GM18861 (cell line): ENCODE measurements around the gene PLEK.

Experiments
- ATAC-seq: cut with Tn5 transposase; IDR thresholded peaks from one replicate; pipeline ENCODE4 v1.9.1; 2021; ENCODE audit not compliant: unreplicated experiment

PLEK gene

DNA sequence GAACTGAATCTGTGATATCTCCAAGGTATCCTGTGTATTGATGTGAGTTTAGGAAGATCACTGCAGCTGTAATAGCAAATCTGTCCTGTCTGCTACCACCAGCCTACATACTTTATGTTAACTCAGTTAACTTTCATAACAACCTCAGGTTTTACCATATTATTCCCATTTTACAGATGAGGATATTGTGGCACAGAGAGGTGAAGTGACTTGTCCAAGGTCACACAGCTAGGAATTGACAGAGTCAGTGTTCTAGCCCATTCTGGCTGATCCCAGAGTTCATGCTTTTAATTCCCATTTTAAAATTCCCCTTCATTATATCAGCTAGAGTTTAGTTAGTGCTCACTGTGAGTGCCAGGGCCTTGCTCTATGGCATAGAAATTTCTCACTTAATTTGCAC, 49.4 kb downstream of the PLEK start:
- ATAC-seq: no peak

DNA sequence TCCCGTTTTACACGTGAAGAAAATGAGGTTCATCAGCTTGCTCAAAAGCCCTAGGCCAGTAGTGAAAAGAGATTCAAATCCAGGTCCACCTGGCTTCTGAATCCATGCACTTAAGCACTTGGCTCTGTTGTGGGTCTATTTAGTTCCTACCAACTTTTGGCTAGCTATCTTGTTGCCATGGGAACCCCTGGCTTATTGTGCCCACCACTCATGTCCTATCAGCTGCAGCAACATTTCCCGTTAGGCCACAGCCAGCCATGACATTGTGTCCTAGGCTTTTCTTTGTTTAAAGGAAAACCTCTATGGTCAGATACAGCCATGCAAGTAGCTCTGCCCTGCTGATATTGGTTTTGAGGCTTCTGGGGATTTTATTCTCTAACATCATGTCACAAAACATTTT, 49.8 kb downstream of the PLEK start:
- ATAC-seq: no peak

DNA sequence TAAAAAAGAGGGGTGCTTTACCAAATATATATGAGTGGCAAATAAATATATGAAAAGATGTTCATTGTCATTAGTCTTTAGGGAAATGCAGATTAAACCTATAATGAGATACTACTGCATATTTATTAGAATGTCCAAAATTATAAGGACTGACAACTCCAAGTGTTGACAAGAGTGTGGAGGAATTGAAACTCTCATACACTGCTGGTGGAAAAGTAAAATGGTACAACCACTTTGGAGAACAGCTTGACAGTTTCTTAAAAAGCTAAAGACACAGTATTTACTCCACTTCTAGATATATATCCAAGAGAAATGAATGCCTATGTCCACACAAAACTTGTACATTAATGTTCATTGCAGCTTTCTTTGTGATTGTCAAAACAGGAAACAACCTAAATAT, 50.4 kb downstream of the PLEK start:
- no peak for ATAC-seq

DNA sequence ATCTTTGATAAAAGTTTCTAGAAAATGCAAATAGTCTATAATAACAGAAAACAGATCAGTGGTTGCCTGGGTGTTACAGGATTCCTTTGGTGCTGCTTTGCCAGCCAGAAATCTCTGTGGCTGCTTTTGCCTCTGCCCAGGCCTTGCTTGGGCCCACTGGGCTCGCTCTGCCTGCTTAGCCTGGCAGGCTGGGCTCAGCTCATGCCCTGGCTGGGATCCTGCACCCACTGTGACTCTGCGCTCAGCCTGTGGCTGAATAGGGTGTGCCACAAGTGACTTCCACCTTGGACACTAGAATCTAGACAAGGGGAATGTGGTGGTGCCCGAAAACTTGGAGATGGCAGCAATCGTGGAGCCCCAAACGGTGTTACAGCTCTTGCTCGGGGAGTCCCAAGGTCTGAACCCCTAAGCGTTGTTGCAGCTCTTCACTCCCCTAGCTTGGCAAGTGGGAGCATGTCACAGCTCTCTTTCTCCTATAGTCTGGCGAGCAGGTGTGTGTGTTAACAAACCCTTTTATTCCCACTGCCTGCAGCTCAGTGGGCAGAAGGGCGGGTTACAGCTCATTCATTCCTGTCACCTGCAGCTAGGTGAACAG, 51.1 kb downstream of the PLEK start:
- no peak for ATAC-seq

DNA sequence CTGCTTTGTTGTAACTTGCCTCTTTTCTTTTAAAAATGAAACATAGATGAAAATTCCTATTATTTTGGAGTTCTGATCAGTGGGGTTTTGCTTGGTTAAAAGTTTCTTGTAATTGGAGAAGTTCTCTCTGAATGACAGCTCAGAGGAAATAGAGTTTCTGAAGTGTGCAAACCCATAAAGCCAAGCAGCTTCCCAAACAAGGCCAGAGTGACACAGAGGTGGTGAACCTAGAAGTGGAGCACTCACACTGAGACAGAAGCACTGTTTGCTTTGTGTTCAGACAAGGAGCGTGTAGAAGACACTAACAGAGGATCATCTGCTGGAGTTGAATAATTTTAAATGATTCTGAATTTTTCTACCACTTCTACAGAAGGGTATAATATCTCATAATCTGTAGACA, 52.8 kb downstream of the PLEK start:
- ATAC-seq: no peak

DNA sequence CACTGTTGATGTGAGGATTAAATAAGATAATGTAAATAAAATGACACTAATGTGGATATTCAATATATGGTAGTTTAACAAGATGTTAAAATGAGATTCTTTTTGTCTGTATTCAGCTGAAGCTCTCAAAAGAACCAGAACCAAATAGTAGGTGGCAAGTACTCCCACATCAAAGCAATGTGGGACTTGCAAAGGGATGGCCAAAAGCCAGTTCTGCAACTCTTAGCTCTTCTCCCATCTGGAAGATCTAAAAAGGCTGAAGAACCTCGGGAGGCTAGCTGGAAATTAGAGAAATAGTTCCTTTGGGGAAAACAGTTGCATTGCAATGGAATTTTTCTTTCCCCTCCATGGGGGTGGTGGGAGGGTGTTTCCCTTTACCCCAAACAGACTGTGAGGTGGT, 53.3 kb downstream of the PLEK start:
- ATAC-seq: no peak

DNA sequence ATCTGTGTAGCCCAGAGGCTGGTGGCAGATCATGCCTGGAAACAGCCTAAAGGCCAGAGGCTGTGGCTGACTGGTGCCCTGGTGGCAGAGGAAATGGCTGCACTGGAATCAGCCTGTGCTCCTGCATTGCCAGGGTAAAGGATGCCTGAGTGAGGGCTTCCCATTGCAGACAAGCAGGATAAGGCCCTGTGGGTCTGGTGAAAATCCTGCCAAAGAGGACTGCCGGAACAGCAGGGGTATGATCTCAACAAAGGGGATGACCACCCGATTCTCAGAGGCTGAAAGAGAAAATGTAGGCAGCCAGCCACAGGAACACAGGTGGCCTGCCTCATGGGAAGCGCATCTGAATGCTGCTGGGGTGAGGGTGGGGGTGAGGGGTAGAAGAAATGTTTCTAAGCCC, 53.8 kb downstream of the PLEK start:
- ATAC-seq: peak; percentile 47

DNA sequence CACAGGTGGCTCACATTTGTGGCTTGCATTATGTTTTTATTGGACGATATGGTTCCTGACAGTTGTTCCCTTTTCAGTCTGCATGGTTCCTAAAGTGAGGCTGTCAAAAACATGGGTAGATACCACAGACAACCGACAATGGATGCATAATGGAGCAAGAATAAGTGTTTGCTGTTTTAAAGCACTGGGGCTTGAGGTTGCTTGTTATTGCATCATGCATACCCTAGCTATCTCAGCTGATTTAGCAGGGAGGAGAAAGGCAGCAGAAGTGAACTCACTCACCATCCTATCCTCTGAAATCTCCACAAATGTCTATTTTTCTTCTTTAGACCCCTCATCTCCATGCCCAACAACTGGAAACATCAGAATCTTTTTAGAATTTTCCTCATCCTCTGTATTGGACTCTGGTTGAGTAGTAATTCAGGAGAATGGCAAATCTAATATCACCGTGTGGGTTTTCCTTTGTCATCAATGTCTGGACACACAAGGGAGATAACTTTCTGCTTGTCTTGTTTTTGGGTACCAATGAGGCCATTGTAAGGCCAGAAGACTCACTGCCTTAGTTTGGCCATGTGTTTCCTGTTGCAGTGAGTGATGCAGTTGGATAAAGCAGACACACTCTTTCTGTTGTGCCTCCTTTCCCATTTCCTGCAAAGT, 55.3 kb downstream of the PLEK start:
- no peak for ATAC-seq

DNA sequence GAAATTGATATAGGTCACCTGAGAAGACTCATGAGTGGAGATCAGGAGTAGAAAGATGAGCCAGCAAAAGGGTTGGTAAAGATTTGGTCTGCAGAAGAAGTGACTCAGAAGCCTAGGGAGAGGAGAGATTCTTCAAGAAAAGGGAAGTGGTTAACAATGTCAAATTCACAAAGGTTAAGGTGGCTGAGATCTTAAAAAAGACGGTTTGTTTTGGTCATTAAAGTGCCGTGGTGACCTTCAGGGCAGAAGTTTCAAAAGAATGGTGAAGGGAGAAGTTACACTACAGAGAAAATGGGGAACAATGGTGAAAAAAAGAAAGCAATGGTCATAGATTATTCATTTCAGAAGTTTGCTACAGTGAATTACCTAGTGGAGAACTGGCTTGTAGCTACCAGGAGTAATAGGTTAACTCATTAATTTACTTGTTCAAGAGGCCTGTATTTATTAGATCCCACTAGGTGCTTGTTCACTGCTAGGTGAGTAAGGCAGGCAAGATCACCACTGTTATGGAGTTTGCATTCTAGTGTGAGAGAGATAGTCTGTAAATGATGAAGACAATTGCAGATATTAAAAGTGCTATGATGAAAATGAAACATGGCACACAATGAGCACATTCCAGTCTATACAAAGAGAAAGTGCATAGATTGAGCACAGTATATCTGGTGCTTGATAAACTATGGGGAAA, 59.0 kb downstream of the PLEK start:
- peak; percentile 83 for ATAC-seq

DNA sequence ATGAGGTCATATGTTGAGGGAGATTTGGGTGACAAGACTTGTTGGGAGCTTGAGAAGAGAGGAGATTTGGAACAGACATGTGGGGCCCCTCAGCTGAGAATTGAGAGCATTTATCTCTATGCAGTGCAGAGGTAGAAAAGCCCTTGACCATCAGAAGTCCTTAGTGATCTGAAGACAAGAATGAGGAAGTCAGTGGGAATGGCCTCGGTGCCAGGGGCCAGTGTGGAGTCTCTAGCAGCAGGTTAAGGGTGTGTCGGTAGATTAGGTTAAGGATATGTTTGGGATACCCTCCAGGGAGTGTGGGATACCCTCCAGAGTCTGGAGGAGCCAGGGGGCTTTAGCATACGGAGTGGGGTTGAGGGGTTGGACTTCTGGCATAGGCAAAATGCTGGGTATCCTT, 60.4 kb downstream of the PLEK start:
- ATAC-seq: no peak

DNA sequence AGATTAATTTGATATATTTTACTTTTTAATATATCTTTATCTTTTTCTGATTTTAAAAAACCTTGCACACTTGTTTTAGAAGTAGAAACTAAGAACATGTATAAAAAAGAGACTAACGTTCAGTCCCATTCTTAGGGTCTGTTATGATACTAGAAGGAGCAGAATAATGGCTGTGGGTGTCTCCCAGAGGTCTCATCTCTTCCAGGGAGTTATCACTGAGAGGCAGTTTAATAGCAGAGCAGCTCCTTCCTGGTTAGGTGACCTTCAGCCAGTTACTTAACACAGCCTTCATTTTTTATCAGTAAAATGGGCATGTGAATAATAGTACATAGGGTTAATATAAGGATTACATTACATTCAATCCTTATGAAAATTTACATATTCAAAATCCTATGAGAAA, 61.4 kb downstream of the PLEK start:
- ATAC-seq: no peak

DNA sequence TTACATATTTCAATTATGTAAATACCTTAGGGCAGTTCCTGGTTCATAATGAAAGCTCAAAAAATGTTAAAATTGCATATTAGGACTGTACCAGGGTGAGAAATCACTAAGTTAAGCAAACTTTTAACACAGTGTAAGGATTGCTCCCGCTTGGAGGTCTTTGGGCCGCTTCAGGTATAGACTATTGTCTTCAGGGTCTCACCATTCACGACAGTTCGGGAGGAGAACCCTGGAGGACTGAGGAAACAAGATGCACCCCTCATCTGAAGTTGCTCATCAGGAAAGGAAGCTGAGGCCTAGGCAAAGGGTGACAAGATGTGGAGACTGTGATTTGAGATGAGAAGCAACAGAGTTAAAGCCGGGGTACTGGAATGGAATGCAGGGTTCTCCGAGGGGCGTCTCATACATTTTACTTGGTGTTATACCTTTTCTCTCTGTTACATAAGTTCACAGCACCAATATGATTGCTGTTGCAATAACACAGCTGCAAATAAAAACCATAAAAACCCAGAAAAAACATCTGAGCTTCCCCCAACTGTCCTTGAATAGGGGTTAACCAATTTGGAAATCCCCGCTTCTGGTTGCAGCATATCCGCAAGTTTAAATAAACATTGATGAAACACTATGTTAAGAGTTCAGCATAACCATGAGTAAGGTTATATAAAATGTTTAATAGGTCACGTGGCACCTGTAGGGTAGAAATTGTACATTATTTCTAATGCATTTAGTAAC, 61.9 kb downstream of the PLEK start:
- no peak for ATAC-seq

DNA sequence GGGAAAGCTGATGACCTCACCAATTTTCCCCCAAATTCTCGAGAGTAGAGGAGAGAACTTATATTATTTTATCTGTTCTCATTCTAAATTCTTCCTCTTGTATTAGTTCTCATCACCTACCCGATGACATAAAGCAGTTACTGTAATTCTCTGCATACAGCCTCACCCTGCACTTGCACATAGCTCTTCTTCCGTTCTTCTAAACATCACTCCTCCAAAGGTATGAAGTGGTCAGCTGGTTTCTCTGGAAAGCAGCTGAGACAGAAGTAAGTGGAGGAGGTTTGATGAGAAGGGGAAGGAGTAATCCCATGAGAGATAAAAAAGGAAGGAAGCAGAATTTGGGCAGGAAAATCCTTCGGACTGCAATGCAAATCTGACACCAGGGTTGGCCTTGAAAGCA, 63.0 kb downstream of the PLEK start:
- no peak for ATAC-seq

DNA sequence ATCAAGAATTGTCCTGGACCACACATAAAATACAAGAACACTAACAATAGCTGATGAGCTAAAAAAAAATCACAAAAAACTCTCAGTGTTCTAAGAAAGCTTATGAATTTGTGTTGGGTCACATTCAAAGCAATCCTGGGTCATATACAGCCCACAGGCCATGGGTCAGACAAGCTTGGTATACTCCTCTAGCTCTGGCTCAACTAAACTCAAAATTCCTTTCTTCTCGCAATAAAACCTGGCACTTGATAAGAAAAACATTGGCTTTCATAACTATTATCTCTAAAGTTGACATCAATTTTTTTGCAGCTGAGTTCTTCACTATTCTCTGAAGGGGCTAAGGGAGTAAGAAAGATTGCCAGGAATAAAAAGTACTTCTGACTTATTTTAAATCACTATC, 63.7 kb downstream of the PLEK start:
- ATAC-seq: no peak

DNA sequence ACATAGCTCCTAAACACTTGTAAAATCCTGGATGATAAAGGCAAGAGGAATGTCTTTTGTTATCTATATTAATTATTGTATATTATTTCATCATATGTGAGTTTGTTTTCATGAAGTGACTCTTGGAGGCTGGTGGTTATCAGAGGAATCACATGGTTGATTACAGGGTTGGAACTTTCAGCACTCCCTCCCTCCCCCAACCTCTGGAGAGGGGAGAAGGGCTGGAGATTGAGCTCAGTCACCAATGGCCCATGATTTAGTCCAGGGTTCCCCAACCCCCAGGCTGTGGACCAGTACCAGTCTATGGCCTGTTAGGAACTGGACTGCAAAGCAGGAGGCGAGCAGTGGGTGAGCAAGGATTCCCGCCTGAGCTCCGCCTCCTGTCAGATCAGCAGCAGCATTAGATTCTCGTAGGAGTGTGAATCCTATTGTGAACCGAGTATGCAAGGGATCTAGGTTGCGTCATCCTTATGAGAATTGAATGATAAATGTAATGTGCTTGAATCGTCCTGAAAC, 64.3 kb downstream of the PLEK start:
- no peak for ATAC-seq

DNA sequence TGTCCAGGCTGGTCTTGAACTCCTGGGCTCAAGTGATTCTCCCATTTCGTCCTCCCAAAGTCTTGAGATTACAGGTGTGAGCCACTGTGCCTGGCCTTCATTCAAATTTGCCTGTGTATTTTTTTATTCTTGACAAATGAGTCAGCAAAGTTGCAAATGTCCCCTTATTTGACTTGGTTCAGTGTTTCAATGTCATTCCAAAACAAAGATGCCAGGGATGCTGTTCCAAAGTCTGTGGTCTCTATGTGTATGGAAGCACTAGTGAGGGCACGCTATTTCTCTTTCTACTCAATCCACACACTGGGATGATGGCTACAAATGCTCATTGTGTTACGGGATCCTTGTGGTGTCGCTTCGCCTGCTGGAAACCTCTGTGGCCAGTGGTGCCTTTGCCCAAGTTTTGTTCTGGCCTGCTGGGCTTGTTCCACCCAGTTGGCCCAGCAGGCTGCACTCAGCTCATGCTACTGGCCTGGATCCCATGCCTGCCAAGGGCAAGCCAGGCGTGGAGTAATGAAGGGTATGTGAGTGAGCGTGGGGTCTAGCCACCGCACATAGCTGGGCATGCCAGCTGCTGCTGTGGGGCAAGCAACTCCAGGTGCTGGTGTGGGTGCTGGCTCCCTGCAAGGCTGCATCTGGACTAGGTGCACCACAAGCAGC, 66.4 kb downstream of the PLEK start:
- no peak for ATAC-seq

DNA sequence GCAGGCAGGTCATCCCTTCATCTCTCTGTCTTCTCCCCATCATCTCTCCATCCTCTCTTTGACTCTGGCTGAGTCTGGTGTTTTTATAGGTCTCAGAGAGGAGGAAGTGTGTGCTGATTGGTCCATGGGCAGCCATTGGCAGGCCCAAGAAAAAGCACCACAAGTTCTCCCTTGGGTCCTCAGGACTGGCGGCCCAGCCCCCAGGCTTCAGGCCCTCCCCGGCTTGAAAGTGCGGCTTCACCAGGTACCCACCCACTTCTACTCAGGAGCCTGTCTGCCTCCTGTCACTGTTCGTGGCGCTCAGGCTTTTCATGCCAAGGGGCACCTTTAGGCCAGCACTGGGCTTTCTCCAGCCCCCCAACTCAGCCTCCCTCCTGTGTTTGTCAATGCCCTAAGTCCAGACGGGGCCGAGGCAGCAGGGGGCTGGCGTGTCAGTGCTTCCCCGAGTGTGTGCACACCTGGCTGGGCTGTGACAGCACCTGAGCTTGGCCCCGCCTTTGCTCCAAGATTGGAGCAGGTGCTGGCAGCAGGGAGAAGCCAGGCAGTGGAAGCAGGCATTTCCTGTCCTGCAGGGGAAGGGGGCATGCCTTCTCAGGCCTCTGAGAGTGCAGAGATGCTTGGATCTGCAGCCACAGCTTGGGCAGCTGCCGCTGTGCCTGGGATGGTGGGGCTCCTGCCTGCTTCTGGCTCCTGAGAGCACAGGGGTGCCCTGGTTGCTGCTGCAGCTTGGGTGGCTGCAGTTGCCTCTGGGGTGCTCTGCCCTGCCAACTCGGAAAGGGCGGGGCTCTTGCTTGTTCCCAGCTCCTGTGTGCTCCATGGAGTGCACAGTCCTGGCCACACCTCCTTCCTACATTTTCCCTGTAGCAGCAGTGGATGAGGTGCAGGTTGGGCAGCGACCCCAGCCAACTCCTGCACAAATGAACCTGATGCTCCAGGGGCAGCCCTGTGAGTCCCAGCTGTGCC, 67.9 kb downstream of the PLEK start:
- no peak for ATAC-seq

DNA sequence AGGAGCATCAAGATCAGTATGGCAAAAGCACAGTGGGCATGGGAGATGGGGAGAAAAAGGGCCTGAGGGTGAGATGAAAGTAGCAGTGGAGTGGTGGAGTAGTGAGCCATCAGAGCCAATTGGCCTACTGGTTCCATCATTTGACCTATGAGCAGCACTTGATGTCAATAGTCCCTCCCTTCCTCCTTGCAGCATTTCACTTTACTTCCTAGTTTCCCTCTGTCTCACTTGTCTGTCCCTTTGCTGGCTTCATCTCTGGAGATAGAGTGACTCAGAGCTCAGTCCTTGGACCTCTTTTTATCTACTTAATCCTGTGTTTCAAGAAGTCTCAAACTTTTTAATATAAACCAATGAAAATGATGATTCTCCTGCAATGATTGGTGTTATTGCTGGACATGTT, 69.9 kb downstream of the PLEK start:
- ATAC-seq: no peak

DNA sequence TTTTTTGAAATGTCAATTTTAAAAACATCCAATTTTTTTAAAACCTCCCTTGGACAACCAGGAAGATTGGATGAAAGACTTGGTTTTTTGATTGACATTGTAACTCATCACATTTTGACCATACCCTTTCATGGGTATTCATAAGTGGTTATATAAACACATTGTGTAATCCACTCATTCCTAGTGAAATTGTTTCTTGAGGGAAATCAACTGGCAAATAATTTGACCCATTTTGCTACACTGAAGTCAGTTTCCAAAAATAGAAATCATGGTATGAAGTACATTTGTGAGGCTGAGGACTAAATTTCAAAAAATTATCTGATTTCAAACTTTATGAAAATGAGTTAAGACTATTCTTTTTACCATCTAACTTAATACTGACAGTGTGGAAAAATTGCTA, 70.5 kb downstream of the PLEK start:
- no peak for ATAC-seq

DNA sequence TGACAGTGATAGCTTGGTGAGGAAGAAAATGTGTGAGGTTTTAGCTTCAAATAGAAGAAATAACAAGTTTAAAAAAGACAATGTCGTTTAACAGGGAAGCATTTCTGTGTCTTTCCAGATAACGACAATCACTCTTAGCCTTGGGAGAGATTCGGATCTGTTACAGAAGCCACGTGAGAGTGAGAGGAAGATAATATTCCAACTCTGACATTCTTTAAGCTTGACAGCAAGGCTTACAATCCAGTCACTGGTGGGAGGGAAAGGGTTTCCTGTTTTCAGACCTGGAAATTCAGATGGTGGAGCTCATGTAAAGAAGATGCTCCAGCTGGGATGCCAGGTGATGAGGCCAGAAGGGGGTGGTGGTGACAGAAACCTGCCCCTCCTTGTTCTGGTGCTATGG, 71.2 kb downstream of the PLEK start:
- no peak for ATAC-seq
